ENCODE data around the gene PLD1.

GRCh38 chr3:171776411-171776810, 33.9 kb downstream of the PLD1 start:
- TF ChIP-seq EP300 (IDR thresholded peaks at IDR 0.05) (no peak), CTCF (IDR thresholded peaks at IDR 0.05) (no peak)
